ENCODE measurements around the gene FAM135A.
"Not testable (repeated sequence)": the region's sequence is repeated elsewhere in the genome, so short reads cannot be mapped to it uniquely, and the experiment has no call there.

FAM135A gene

DNA sequence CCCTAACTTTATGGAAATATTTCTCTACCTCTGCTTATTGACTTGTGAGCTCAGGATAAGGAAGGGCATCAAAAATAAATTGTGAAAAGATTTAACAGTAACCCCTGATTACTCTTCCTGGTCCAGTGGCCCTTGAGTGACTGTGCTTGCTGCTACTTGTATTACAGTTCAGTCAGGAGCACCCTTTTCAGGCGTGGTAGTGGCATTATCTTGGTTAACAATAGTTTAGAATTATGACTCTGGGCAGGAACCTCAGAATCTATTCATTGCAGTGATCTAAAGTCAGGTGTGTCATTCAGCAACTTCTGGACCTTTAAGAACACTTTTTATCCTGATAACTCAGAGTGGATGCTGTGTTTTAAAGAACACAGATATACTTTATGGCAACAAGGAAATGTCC, 43.4 kb downstream of the FAM135A start:
- no peak overlapping the region for H2AFZ ChIP-seq (ENCODE audit: low read length)
- H3K27me3 ChIP-seq (ENCODE audit: insufficient read depth, low read length): no peaks in the 10 kb centered on the region
- H3K9me2 ChIP-seq (ENCODE audit: low read depth, low read length): no peaks in the 10 kb centered on the region
- no peak overlapping the region for H3K27ac ChIP-seq (ENCODE audit: low read depth, low read length, poor library complexity, severe bottlenecking)
- peaks cover 31% of the 10 kb centered on the region for H3K36me3 ChIP-seq (ENCODE audit: insufficient read depth, low read length)
- no peak overlapping the region for H3K4me3 ChIP-seq (ENCODE audit: low read depth, low read length, poor library complexity, severe bottlenecking)
- no peaks in the 10 kb centered on the region for H3K9me3 ChIP-seq (ENCODE audit: low read length)
- H3F3A ChIP-seq (ENCODE audit: insufficient read depth, low read length): no peaks in the 10 kb centered on the region
- H3K4me1 ChIP-seq (ENCODE audit: insufficient read depth, low read length, severe bottlenecking): no peaks in the 10 kb centered on the region
- no peak overlapping the region for H3K4me2 ChIP-seq (ENCODE audit: low read length)
- H4K20me1 ChIP-seq (ENCODE audit: insufficient read depth, low read length): no peaks in the 10 kb centered on the region
- H3K79me2 ChIP-seq (ENCODE audit: insufficient read depth, low read length): no peaks in the 10 kb centered on the region; the same call in 1 of the 2 replicates
- no peak overlapping the region for H3K9ac ChIP-seq (ENCODE audit: low read length)
- TF ChIP-seq EZH2 (IDR thresholded peaks at IDR 0.05; ENCODE audit: borderline replicate concordance, low read length): no peak
- TF ChIP-seq, protein P1, sequence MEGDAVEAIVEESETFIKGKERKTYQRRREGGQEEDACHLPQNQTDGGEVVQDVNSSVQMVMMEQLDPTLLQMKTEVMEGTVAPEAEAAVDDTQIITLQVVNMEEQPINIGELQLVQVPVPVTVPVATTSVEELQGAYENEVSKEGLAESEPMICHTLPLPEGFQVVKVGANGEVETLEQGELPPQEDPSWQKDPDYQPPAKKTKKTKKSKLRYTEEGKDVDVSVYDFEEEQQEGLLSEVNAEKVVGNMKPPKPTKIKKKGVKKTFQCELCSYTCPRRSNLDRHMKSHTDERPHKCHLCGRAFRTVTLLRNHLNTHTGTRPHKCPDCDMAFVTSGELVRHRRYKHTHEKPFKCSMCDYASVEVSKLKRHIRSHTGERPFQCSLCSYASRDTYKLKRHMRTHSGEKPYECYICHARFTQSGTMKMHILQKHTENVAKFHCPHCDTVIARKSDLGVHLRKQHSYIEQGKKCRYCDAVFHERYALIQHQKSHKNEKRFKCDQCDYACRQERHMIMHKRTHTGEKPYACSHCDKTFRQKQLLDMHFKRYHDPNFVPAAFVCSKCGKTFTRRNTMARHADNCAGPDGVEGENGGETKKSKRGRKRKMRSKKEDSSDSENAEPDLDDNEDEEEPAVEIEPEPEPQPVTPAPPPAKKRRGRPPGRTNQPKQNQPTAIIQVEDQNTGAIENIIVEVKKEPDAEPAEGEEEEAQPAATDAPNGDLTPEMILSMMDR (IDR thresholded peaks at IDR 0.05; ENCODE audit: low read length): no peak

DNA sequence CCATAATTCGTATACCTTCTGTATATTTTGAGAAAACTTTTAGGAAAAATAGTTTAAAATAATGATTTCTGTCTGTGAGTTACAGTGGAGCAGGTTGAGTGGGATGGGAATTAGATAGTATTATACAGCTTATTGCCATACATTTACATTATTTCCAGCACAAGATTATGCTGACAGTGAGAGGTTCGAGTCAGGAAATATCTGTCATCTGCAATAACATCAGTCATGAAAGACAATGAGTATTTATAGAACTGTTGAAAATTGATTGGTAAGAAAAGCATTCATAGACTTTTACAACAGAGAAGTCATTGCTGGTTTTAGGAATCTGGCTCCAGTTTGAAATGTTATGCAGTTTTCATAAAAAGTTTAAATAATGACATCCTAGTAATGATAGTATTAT, 45.9 kb downstream of the FAM135A start:
- Histone ChIP-seq H3F3A (ENCODE audit: insufficient read depth, low read length) (no peaks in the 10 kb centered on the region), H3K4me1 (ENCODE audit: insufficient read depth, low read length, severe bottlenecking) (no peaks in the 10 kb centered on the region), H2AFZ (ENCODE audit: low read length) (no peak overlapping the region), H3K27me3 (ENCODE audit: insufficient read depth, low read length) (no peaks in the 10 kb centered on the region), H3K9me3 (ENCODE audit: low read length) (no peaks in the 10 kb centered on the region), H3K9me2 (ENCODE audit: low read depth, low read length) (no peaks in the 10 kb centered on the region), H3K4me2 (ENCODE audit: low read length) (no peak overlapping the region), H3K36me3 (ENCODE audit: insufficient read depth, low read length) (peaks cover 16% of the 10 kb centered on the region), H3K9ac (ENCODE audit: low read length) (no peak overlapping the region), H3K4me3 (ENCODE audit: low read depth, low read length, poor library complexity, severe bottlenecking) (no peak overlapping the region), H4K20me1 (ENCODE audit: insufficient read depth, low read length) (no peaks in the 10 kb centered on the region), H3K27ac (ENCODE audit: low read depth, low read length, poor library complexity, severe bottlenecking) (no peak overlapping the region), H3K79me2 (ENCODE audit: insufficient read depth, low read length) (no peaks in the 10 kb centered on the region; the same call in 1 of the 2 replicates)
- no peak for TF ChIP-seq EZH2 (IDR thresholded peaks at IDR 0.05; ENCODE audit: borderline replicate concordance, low read length)
- TF ChIP-seq, protein P1 (IDR thresholded peaks at IDR 0.05; ENCODE audit: low read length): no peak

DNA sequence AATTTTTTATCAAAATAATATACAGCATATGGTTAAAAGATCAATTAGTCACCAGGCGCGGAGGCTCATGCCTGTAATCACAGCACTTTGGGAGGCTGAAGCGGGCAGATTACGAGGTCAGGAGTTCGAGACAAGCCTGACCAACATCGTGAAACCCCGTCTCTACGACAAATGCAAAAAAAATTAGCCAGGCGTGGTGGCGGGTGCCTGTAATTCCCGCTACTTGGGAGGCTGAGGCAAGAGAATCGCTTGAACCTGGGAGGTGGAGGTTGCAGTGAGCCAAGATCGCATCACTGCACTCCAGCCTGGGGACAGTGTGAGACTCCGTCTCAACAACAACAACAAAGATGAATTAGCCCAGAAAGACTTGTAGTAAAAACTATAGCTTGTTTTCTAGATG, 46.4 kb downstream of the FAM135A start:
- peaks cover 16% of the 10 kb centered on the region for H3K36me3 ChIP-seq (ENCODE audit: insufficient read depth, low read length)
- H3K4me2 ChIP-seq (ENCODE audit: low read length); H3K4me1 ChIP-seq (ENCODE audit: insufficient read depth, low read length, severe bottlenecking); H3K79me2 ChIP-seq (ENCODE audit: insufficient read depth, low read length); H3K27me3 ChIP-seq (ENCODE audit: insufficient read depth, low read length); H3K9me3 ChIP-seq (ENCODE audit: low read length); H3K4me3 ChIP-seq (ENCODE audit: low read depth, low read length, poor library complexity, severe bottlenecking); H3K9ac ChIP-seq (ENCODE audit: low read length); H3K27ac ChIP-seq (ENCODE audit: low read depth, low read length, poor library complexity, severe bottlenecking); H3K9me2 ChIP-seq (ENCODE audit: low read depth, low read length); H2AFZ ChIP-seq (ENCODE audit: low read length); H4K20me1 ChIP-seq (ENCODE audit: insufficient read depth, low read length); H3F3A ChIP-seq (ENCODE audit: insufficient read depth, low read length): not testable (repeated sequence)

DNA sequence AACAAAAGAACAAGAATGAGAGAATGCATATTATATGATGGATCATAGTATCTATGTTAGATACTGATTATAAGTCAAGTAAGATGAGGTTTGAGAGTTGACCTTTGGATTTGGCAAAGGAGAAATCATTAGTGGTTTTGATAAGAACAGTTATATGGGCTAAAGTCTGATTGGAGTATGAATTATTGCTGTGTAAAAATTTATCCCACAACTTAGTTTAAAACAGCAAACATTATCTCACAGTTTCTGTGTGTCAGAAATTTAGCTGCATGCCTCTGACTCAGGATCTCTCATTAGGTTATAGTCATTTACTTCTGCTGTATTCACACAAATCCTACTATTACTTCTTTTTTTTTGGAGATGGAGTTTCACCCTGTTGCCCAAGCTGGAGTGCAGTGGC, 56.7 kb downstream of the FAM135A start:
- H3K4me1 ChIP-seq (ENCODE audit: insufficient read depth, low read length, severe bottlenecking): no peaks in the 10 kb centered on the region
- no peak overlapping the region for H3K9ac ChIP-seq (ENCODE audit: low read length)
- H3F3A ChIP-seq (ENCODE audit: insufficient read depth, low read length): no peaks in the 10 kb centered on the region
- H3K79me2 ChIP-seq (ENCODE audit: insufficient read depth, low read length): no peaks in the 10 kb centered on the region
- TF ChIP-seq, protein P1 (IDR thresholded peaks at IDR 0.05; ENCODE audit: low read length): no peak
- no peak for TF ChIP-seq EZH2 (IDR thresholded peaks at IDR 0.05; ENCODE audit: borderline replicate concordance, low read length)
- no peak overlapping the region for H3K4me3 ChIP-seq (ENCODE audit: low read depth, low read length, poor library complexity, severe bottlenecking)
- peaks cover 20% of the 10 kb centered on the region; the same call in 1 of the 2 replicates for H3K36me3 ChIP-seq (ENCODE audit: insufficient read depth, low read length)
- no peaks in the 10 kb centered on the region for H4K20me1 ChIP-seq (ENCODE audit: insufficient read depth, low read length)
- H3K27ac ChIP-seq (ENCODE audit: low read depth, low read length, poor library complexity, severe bottlenecking): no peak overlapping the region
- H3K27me3 ChIP-seq (ENCODE audit: insufficient read depth, low read length): no peaks in the 10 kb centered on the region
- no peaks in the 10 kb centered on the region for H3K9me2 ChIP-seq (ENCODE audit: low read depth, low read length)
- no peak overlapping the region for H2AFZ ChIP-seq (ENCODE audit: low read length)
- no peak overlapping the region for H3K4me2 ChIP-seq (ENCODE audit: low read length)
- no peaks in the 10 kb centered on the region for H3K9me3 ChIP-seq (ENCODE audit: low read length)

DNA sequence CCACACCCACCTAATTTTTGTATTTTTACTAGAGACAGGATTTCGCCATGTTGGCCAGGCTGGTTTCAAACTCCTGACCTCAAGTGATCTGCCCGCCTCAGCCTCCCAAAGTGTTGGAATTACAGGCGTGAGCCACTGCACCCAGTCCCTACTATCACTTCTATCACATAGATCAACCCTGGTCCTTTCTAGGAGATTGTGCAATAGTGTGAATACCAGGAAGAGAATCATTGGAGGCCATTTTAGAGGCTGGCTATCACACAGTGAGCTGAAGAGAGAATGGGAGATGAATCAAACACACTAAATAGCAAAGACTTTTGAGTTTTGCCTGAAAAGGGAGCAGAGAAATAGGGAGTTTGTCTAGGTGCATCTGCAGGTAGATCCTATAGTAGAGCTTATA, 57.2 kb downstream of the FAM135A start:
- not testable (repeated sequence) for H2AFZ ChIP-seq (ENCODE audit: low read length); H3K4me3 ChIP-seq (ENCODE audit: low read depth, low read length, poor library complexity, severe bottlenecking); H3K9me3 ChIP-seq (ENCODE audit: low read length); H3K9ac ChIP-seq (ENCODE audit: low read length); H4K20me1 ChIP-seq (ENCODE audit: insufficient read depth, low read length); H3F3A ChIP-seq (ENCODE audit: insufficient read depth, low read length); H3K79me2 ChIP-seq (ENCODE audit: insufficient read depth, low read length); H3K27ac ChIP-seq (ENCODE audit: low read depth, low read length, poor library complexity, severe bottlenecking); H3K9me2 ChIP-seq (ENCODE audit: low read depth, low read length); H3K27me3 ChIP-seq (ENCODE audit: insufficient read depth, low read length); H3K4me2 ChIP-seq (ENCODE audit: low read length); H3K4me1 ChIP-seq (ENCODE audit: insufficient read depth, low read length, severe bottlenecking)
- peaks cover 21% of the 10 kb centered on the region for H3K36me3 ChIP-seq (ENCODE audit: insufficient read depth, low read length)

Measured in OCI-LY1 (cell line).